Measurements from ENCODE around the gene SCFD1.

SCFD1 gene

DNA sequence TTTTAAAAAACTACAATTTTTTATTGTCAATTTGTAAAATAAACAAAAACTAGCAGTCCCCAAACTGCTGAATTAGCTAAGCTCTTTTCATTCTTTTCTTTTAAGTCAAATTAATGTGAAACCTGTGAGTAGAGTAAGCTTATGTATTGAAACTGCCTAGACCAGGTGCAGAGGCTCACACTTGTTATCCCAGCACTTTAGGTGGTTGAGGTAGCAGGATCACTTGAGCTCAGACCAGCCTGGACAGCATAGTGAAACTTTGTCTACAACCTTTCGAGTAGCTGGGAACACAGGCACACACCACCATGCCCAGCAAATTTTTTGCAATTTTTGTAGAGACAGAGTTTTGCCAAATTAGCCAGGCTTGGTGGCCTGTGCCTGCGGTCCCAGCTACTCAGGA, 26.4 kb downstream of the SCFD1 start:
- no peak for DNase-seq (ENCODE audit: low spot score)
- in situ Hi-C loops (cut with MboI; ENCODE audit: low sequenced_read_pairs, unreplicated experiment), result no loop called here
- TF ChIP-seq, protein P1, sequence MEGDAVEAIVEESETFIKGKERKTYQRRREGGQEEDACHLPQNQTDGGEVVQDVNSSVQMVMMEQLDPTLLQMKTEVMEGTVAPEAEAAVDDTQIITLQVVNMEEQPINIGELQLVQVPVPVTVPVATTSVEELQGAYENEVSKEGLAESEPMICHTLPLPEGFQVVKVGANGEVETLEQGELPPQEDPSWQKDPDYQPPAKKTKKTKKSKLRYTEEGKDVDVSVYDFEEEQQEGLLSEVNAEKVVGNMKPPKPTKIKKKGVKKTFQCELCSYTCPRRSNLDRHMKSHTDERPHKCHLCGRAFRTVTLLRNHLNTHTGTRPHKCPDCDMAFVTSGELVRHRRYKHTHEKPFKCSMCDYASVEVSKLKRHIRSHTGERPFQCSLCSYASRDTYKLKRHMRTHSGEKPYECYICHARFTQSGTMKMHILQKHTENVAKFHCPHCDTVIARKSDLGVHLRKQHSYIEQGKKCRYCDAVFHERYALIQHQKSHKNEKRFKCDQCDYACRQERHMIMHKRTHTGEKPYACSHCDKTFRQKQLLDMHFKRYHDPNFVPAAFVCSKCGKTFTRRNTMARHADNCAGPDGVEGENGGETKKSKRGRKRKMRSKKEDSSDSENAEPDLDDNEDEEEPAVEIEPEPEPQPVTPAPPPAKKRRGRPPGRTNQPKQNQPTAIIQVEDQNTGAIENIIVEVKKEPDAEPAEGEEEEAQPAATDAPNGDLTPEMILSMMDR (IDR thresholded peaks at IDR 0.05; ENCODE audit: borderline replicate concordance, control extremely low read depth, extremely low read depth, insufficient read depth, missing control alignments), result no peak

DNA sequence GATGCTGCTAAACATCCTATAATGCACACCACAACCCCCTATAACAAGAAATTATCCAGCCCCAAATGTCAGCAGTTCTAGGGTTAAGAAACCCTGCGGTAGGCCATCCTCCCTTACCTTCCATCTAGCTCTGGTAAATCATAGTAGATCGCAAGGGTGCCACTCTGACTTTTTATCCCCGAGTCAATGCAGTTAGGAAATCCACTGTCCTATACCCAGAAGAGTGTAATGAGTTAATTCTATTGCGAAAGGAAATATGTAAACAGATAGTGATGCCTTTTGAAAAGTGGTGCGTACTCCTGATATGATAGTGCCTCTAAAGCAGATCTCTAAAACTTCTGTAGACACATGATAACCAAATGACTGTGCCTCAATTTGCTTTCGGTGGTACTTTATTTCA, 29.8 kb downstream of the SCFD1 start:
- in situ Hi-C loops (cut with MboI; ENCODE audit: low sequenced_read_pairs, unreplicated experiment), result loop anchor here (10.0 to 25.0 kb wide), 3 partner anchors 253 to 710 kb away; no protein-coding TSS in a partner anchor
- TF ChIP-seq, protein P1 (IDR thresholded peaks at IDR 0.05; ENCODE audit: borderline replicate concordance, control extremely low read depth, extremely low read depth, insufficient read depth, missing control alignments), result no peak
- DNase-seq (ENCODE audit: low spot score), result no peak

DNA sequence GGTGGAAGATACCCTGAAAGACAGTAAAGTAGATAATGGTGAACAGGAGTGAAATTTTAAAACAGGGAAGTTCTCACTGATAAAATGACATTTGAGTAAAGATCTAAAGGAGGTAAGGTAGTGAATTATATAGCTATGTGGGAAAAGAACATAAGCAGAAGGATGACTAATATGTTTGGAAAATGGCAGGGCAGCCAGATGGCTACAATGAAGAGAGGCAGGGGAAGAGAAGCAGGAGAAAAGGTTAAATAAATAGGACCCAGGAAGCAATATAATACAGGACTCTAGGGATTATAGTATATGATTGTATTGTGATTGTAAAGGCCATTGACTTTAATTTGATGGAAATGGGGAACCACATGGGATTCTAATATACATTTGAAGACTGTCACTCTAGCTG, 33.0 kb downstream of the SCFD1 start:
- DNase-seq (ENCODE audit: low spot score), result no peak
- TF ChIP-seq, protein P1 (IDR thresholded peaks at IDR 0.05; ENCODE audit: borderline replicate concordance, control extremely low read depth, extremely low read depth, insufficient read depth, missing control alignments), result no peak
- in situ Hi-C loops (cut with MboI; ENCODE audit: low sequenced_read_pairs, unreplicated experiment), result loop anchor here (10.0 to 25.0 kb wide), 3 partner anchors 250 to 707 kb away; no protein-coding TSS in a partner anchor

DNA sequence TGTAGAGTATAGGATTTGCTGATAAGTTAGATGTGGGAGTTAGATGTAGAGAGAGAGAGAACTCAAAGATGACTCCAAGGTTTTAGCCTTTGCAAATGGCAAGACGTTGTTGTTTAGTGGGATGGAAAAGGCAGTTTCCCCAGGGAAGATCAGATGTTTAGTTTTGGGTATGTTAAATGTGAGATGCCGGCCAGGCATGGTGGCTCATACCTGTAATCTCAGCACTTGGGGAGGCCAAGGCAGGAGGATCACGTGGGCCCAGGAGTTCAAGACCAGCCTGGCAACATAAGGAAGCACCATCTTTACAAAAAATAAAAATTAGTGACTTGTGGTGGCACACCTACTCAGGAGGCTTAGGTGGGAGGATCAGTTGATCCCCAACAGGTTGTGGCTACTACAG, 33.5 kb downstream of the SCFD1 start:
- in situ Hi-C loops (cut with MboI; ENCODE audit: low sequenced_read_pairs, unreplicated experiment), result loop anchor here (10.0 to 25.0 kb wide), 3 partner anchors 249 to 707 kb away; no protein-coding TSS in a partner anchor
- TF ChIP-seq, protein P1 (IDR thresholded peaks at IDR 0.05; ENCODE audit: borderline replicate concordance, control extremely low read depth, extremely low read depth, insufficient read depth, missing control alignments), result no peak
- no peak for DNase-seq (ENCODE audit: low spot score)

DNA sequence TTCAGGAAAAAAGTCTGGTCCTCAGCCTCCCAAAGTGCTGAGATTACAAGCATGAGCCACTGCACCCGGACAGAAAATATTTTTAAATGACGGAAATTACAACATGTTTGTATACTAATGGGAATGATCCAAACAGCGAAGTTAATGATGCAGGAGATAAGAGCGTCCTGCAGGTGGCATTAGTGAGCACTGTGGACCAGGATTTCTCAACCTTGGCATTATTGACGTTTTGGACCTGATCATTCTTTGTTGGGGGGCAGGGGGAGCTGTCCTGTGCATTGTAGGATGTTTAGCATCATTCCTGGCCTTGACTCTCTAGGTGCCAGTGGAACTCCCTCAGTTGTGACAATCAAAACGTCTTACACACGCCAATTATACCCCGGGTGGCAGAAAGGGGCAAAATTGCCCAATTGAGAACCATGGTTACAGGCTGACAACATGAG, 34.1 kb downstream of the SCFD1 start:
- no peak for DNase-seq (ENCODE audit: low spot score)
- TF ChIP-seq, protein P1 (IDR thresholded peaks at IDR 0.05; ENCODE audit: borderline replicate concordance, control extremely low read depth, extremely low read depth, insufficient read depth, missing control alignments), result peak; percentile 35
- in situ Hi-C loops (cut with MboI; ENCODE audit: low sequenced_read_pairs, unreplicated experiment), result loop anchor here (10.0 to 25.0 kb wide), 3 partner anchors 249 to 706 kb away; no protein-coding TSS in a partner anchor

DNA sequence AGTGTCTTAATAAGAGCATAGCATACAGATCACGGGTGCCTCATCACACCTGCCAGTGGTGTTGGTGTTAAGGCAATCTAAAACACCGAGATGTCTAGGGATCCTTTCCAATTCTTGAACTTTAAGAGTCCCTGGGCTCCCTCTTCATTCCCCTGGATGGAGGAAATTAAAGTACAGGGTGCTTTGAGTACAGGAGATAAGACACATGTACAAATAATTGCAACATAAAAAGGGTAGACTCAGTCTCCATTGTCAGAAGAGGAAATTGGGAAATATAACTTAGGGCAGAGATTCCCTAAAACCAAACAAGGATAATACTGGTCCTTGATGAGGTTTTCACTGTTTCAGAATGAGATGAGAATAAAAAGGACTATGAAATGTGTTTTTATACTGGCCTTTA, 34.9 kb downstream of the SCFD1 start:
- DNase-seq (ENCODE audit: low spot score), result no peak
- in situ Hi-C loops (cut with MboI; ENCODE audit: low sequenced_read_pairs, unreplicated experiment), result loop anchor here (10.0 to 25.0 kb wide), 3 partner anchors 248 to 705 kb away; no protein-coding TSS in a partner anchor
- TF ChIP-seq, protein P1 (IDR thresholded peaks at IDR 0.05; ENCODE audit: borderline replicate concordance, control extremely low read depth, extremely low read depth, insufficient read depth, missing control alignments), result no peak
